GM19467 (cell line): ENCODE data around the gene ZFHX2.

ENCODE experiments used
- ATAC-seq: cut with Tn5 transposase; IDR thresholded peaks from one replicate; pipeline ENCODE4 v1.9.1; 2021; ENCODE audit warnings: mild to moderate bottlenecking, moderate library complexity; ENCODE audit not compliant: unreplicated experiment

ZFHX2 gene

DNA sequence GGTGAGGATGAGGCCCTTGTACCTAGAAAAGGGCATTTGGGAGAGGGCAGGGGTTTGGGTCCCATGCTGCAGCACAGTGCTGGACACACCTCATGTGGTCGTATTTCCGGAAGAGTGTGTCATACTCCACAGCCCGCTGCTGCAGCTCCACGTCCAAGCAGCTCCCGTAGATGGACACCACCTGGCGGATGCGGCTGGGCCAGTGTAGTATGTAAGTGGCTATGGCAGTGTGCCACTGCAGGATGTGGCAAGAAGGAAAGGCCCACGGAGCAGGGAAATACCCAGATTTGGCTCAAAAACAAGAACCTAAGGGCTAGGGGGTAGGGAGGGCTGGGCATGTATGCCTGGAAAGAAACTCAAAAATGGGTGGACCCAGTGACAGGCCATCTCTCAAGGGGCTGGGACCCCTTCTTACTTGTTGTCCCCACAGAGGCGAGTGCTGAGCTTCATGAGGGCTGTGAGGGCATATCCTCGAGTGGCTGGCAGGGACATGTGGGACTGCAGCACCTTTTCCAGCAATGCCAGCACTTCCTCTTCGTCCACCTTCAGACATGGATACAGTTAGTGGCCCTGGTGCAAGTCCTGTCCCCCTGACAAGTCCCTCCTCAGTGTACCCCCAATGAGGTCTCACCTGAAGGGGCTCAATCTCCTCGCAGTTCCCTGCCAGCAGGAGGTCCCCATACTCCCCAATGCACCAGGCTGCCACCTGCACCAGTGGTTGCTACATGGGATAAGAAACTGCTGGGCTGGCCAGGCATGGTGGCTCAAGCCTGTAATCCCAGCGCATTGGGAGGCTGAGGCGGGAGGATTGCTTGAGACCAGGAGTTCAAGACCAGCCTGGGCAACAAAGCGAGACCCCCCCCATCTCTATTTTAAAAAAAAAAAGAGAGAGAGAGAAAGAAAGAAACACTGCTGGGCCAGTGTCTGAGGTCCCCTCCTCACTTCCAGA lies 10.6 kb upstream of the ZFHX2 start:
- ATAC-seq = no peak

DNA sequence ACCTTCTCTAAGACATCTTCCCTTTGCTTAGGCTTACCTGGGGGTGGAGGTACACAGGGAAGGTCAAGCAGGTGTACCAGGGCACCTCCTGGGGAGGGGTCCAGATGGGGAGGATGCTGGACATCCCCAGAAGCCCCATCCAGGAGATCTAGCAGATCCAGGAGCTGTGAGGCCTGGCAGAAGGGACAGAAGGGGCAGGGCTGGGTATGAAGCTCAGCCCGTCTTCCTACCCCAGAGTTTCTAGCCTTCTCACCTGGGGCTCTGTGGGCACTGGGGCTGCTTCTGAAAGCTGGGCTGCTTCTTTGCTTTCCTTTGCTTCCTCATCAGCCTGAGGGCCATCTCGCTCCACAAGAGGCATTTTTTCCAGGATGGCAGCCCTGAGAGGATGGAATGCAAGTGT lies 9.7 kb upstream of the ZFHX2 start:
- ATAC-seq = no peak

DNA sequence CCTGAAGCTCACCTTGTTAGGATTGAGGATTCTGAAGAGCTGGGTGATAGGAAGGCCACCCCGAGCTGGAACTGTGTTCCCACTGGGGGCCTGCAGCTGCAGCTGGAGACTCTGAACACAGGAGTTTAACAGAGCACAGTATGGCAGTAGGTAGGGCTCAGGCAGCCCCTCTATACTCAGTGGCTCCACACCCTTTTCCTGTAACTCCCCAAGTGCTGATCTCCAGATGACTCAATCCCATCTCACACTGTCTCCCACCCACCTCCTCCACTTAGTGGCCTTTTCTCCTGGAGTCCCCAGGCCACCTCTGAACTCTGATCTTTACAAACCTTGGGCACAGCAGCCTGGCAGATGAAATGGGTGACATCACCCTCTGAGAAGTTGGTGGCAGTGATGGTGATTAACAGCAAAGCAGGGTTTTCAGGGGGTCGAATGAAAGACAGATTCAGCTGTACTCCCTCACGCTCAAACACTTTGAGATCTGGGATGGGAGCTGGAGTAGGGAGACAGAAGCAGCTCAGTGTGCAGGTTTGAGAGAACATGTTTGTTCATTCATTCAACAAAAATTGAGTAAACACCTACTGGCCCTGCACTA lies 8.5 kb upstream of the ZFHX2 start:
- no peak for ATAC-seq

DNA sequence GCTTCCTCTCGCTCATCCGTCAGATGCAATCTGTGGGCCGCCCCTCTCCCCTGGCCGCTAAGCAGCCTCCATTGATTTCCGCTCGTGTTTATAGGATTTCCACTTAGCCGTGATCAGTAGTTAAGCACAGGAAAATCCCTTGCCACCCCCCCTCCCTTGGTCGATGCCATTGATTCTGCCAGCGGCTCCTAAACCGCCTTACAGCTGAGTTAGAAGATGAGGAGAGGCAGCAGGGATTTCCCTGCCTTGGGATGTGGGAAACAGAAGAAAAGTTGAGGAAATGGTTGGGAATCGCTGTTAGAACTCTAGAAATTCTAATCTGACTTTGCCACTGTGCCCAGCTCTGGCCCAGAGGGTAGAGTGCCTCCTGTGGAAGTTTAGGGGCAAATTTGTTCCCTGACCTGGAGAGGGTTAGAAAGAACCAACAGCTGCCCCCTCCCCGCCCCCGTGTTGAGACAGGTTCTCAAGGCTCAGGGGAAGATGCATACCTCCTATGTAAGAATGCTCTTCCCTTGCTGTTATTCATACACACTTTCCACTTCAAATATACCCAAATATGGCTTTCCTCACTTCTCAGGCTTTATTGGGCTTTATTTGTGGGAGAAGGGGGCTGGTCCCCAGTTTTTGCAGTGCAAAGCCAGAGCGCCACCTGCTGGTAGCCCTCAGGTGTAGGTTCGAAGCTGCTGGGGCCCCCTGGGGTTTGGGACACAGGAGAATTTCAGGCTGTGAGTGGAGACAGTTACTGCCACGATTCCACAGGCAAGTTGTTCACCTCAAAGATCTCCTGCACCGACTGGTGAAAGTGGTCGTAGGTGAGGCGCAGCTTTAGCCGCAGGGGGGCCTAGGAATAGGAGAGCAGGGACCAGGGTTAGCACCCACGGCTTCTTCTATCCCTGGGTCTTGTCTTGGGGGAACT lies 7.7 kb upstream of the ZFHX2 start:
- no peak for ATAC-seq

DNA sequence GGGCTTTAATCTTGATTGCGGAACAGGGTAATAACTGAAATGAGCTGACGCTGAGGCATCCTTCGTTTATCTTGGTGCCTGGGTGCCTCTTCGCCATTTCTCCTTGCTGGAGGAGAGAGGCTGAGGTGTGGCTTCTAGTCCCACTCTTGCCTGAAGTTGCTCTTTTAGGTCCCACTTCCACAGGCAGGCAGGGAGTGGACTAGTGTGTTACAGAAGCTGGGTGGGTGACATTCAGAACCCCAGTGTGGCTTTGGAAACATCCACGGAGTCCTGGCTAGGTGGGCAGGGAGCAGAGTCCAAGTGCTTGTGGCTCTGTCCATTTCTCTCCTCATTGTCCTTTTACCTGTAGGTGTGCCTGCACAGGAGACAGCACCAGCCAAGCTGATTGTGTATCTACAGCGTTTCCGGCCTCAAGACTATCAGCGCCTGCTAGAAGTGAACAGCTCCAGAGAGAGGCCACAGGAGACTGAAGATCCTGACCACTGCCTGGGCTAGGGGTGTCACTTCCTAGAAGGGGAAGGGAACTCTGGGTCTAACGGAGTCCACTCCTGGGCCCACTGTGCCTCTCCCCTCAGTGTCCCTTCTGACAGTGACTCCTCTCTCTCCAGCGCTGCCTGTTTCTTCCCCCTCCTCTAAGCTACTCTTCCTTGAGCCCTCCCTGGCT lies 6.9 kb upstream of the ZFHX2 start:
- no peak for ATAC-seq

DNA sequence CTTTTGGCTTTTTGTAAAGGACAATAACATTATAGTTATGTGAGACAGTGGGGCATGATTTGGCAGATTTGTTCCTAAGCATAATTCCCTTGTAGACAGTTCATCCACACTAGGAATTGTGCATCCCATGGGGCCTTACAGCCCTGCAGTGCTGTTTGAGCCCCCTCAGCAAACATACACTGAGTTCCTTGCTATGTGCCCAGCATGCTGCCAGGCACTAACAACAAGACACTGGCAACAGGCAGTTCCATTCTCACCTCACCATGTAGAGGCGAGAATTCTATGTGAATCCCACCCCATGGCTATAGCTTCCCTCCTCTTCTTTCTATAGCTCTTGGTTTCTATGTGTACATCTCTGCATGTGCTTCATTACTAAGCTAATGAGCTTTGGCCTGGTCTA lies 6.4 kb upstream of the ZFHX2 start:
- no peak for ATAC-seq

DNA sequence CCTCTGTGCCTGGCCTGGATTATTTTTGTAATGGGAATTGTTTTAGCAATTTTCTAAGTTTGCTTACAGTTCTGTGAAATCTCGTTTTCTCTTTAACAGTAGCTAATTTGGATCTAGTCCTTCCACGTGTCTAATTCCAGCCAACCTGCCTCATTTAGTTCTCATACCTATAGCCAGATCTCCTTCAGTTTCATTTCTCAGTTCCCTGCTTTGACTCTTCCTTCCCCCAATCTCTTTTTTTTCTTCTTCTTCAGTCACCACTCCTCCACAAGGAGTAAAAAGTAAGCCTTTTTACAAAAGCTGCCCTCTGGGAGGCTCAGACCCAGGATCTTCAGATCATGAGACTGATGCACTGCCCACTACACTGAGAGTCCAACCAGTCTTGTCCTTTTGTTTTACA lies 6.0 kb upstream of the ZFHX2 start:
- no peak for ATAC-seq

DNA sequence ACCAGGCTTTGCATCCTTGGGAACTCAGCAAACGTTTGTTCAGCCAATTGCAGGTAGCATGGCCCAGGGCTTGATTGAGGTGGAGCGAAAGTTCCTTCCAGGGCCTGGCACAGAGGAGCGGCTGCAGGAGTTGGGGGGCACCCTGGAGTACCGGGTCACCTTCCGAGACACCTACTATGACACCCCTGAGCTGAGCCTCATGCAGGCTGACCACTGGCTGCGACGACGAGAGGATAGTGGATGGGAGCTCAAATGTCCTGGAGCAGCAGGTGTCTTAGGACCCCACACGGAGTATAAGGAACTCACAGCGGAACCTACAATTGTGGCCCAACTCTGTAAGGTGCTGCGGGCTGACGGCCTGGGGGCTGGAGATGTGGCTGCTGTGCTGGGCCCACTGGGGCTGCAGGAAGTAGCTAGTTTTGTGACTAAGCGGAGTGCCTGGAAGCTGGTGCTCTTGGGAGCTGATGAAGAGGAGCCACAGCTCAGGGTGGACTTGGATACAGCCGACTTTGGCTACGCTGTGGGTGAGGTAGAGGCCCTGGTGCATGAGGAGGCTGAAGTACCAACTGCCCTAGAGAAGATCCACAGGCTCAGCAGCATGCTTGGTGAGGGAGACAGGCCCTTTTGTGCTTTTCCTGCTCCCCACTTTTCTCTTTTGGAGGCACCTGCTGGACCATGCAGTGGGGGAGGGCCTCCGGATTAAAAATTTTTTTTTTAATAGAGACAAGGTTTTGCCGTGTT lies 5.3 kb upstream of the ZFHX2 start:
- ATAC-seq = no peak

DNA sequence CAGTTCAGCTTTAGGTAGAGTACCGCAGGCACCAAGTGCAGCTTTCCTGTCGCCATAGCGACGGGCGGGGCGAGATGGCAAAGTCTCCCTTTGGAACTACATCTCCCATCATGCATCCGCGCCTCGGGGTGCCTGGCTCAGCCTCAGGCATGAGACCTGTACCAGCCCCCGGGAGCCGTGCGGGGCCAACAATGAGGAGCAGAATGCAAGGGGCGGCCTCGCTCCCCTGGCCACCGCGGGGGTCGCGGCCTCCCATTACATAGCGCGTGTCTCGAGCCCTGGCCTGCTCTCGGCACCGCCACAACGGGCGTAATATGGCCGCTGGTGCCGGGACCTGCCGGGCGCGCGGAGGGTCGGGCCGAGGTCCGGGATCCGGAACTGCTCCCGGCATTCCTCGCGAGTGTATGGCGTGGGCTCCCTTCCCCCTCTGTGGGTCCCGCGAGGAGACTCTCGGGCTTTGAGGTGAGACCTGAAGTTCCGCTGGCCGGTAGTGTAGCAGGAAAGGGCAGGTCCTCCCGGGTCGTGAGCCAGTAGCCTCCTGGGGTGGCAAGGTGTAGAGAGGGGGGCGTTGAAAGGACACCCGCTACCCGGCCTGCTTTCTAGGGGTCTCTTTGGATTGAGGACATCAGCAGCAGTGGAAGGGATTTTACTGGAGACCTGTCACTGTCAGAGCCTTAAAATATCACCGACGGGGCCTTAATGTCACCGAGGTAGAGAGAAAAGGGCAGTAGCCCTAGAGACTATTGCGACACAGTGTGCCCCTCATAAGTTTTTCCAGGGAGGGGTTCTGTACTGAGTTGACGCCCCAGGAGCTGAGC lies 4.5 kb upstream of the ZFHX2 start, which contains the start of gene THTPA:
Gene THTPA (plus strand): TSS at position 390 of the 818 bp plus-strand sequence. CDS start 487 bp downstream, outside the sequence.
- ATAC-seq = peak; percentile 83

DNA sequence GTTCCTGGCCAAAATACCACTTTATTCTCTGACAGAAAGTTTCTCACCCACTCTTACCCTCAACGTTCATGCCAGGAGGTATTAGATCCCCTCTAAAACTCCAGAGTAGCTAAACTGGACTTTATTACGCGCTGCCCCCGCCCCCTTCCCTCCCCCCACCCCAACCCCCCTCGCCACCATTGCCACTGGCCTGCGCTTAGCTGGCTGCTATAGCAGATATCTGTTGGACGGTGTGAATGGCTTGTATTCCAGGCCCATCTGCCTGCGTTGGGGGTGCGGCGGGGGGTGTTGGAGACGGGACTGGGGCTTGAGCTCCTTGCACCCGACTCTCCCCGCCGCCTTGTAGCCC lies 3.9 kb upstream of the ZFHX2 start:
- no peak for ATAC-seq

DNA sequence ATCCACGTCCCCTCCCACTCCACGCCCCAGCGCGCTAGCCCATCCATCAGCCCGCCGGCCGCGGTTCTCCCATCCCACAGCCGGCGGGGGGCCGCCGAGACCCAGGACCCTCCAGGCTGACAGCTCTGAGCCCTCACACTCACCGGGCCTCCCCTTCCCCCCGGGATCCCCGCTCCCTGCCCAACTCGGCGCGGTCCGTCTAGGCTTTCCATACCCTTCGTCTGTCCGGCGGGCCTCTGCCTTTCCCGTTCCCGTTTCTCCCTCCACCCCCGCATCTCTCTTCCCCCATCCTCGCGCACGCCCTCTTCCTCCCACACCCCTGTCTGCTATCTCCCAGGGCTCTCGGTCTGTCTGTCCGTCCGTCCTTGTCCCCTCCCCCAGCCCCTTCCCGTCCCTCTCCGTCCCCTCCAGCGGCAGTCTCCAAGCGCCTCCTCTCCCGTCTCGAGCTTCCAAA lies 726 bp downstream of the ZFHX2 start:
- no peak for ATAC-seq

DNA sequence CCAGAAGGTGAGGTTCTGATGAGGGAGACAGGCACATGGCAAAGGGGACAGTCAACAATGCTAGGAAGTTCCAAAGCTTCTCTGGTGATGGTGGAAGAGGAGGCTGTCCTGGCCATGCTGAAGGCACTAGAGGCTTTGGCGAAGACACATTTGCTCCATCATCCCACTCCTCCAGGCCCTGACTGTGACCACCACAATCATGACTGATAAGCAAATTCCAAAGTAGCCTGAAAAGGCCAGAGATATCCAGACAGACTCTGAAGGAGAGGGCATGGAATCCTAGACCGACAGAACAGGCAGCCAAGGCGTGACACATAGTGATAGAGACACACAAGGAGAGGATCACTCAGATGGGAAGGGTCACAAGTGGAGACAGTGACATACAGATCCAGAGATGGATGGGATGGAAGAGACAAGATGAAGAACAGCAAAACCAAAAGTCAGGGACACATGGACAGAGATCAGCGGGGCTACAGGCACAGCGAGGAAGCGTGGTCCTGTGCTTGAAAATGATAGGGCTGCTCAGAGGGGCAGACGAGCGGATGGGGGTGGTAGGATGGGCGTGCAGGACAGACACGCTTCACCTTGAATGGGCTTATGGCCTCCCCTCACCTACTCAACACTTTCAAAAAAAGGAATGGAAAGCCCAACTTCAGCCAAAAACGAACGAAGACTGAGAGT lies 1.3 kb downstream of the ZFHX2 start:
- no peak for ATAC-seq

DNA sequence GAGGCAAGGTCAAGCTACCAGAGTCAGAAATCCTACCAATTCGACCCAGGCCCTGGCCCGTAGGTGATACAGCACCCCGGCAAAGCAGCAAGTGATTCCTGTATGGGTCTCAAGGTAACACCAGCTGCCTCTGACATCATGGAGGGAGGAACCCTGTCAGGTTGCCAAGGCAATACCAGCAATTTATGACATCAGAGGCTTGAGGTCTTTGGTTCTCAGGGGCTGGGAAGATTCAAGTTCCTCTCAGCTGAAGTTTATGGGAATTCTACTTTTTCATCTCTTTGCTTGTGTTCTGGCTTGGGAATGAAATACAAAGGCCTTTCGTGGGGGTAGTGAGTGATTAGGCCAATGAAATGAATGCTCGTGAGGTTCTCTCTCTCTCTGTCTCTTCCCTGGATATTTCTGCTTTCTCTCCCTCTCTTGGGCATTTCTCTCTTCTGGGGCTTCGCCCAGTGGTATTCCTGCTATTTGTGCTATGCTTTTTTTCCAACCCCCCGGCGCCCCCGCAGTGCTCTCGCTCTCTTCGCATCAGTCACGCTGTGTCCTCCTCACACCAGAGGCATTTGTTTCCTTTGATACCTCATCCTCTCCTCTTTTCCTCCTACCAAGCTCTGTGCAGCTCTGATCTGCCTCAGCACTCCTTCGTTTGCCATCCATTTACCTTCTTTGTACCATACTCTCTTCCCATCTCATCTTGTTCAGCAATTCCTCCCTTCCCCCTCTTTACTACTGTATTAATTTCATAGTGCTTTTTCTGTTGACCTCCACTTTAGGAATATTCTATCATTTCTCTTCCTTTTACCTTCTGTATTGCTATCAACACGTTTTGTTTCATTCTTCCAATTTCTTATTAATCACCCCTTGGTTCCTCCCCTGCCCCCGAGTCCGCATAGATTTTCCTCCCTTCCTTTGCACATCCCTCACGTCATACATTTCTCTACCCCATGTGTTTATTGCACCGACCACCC lies 2.9 kb downstream of the ZFHX2 start:
- no peak for ATAC-seq

DNA sequence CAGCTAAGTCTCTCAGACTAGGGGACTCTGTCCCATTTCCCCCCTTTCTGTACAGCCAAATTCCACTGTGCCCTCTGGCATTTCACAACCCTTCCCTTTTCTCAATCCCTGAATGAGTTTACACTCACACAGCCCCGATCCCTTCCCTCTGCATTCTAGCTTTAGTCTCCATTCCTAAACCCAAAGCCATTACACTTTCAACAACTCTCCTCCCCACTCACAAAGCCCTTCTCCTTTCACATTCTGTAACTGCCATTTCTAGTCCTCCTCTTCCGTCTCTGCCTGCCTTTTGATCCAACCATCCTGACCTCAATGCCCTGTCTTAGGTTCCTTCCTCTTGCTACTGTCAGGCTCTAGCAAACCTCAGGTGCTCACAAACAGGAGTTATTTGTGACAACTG lies 3.6 kb downstream of the ZFHX2 start:
- no peak for ATAC-seq

DNA sequence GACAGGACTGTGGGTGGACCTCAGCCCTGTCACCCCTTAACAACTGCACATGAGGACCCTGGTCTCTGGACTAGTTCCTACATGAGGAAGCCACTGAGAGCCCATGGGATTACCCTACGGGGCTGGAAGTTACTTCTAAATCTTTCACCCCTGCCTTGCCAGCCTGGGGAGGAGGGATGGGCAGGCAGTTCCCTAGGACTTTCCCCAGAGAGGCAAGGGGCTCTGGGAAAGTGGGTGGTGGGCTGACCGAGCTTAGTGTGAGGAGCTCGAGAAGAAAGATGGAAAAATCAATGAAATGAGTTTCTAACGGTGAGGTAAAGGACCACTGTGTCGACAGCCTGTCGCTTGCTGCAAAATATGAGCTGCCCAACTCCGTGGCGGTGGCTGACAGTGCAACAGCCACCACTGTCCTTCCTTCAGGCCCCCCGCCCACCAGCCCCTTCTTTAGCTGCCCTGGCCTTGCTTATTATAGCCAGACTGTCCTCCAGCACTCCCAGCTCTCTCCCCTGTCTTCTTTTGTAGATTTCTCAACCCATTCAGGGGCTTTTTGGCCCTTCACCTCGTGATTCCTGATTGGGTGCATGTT lies 5.0 kb downstream of the ZFHX2 start:
- no peak for ATAC-seq

DNA sequence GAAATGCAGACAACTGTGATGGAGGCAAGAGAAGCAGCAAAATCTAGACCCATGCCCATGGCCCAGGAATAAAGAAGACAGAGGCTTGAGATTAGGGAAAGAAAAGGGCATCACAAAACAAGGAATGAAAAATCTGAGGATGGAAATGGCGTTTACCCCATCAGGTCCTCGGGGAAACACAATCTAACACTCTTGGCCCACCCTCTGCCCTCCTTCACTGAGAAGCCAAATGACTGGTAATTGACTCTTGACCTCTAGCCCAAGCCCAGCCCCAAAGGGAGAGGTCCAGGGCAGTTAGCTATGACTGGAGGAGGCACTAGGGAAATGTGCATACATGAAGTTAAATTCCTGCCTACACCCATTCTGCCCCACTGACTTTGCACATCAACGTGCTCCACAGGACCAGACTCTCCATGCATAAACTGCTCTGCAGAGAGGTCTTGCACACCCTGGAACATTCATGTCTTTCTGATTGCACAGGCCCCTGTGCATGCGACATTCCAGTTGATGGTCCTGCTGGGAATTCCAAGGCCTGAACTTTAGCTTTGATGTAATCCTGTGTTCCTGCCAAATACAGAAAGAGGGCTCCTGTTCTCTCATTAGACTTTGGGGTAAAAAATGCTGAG lies 5.7 kb downstream of the ZFHX2 start:
- ATAC-seq = no peak
